GM18873 (cell line): ENCODE measurements around the gene CEP95.
"Not testable (repeated sequence)": the region's sequence is repeated elsewhere in the genome, so short reads cannot be mapped to it uniquely, and the experiment has no call there.

ENCODE experiments used
- ATAC-seq: cut with Tn5 transposase; IDR thresholded peaks from one replicate; pipeline ENCODE4 v1.9.1; 2021; ENCODE audit warnings: mild to moderate bottlenecking, moderate library complexity, moderate number of reproducible peaks; ENCODE audit not compliant: unreplicated experiment, low FRiP score

CEP95 gene

GRCh38 chr17:64494121-64494520, 12.7 kb upstream of the CEP95 start:
- no peak for ATAC-seq

DNA sequence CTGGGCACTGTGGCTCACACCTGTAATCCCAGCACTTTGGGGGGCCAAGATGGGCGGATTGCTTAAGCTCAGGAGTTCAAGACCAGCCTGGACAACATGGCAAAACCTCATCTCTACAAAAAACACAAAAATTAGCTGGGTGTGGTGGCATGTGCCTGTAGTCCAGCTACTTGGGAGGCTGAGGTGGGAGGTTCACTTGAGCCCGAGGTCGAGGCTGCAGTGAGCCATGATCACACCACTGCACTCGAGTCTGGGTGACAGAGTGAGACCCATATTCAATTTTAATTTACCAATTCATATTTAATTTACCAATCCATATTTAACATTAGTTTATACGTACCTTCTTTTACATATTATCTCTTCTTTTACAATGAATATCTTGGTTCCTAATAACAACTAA, 11.5 kb upstream of the CEP95 start:
- ATAC-seq: not testable (repeated sequence)

- ATAC-seq: no peak
Observed at GRCh38 chr17:64496348-64496785, 10.4 kb upstream of the CEP95 start.

- peak; percentile 80 for ATAC-seq
Observed at GRCh38 chr17:64496786-64497564, 9.8 kb upstream of the CEP95 start, which contains the start of gene POLG2. TSS of gene POLG2 (minus strand) at chr17:64497054. CDS start at chr17:64496968, 86 bp downstream.

DNA sequence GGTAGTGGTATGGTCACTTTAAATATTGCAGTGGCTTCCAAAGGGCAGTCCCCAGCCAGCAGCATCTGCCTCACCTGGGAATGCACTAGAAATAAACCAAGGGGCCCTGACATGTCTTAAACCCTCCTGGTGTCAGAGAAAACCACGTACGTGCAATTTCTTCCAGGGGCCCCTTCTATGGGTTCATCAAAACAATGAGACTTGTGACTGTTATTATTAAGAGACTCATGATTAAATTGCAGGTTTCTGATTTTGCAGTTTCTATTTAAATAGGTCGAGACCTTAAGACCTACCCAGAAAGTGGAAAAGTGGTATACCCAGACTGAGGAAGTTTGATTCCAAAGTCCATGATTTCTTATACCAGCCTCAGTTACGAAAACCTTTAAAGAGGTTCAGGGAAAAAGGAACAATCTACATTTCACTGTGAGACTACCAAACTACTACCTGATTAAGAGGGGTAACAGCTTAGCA, 9.2 kb upstream of the CEP95 start:
- no peak for ATAC-seq

GRCh38 chr17:64498308-64499203, 8.2 kb upstream of the CEP95 start:
- no peak for ATAC-seq

DNA sequence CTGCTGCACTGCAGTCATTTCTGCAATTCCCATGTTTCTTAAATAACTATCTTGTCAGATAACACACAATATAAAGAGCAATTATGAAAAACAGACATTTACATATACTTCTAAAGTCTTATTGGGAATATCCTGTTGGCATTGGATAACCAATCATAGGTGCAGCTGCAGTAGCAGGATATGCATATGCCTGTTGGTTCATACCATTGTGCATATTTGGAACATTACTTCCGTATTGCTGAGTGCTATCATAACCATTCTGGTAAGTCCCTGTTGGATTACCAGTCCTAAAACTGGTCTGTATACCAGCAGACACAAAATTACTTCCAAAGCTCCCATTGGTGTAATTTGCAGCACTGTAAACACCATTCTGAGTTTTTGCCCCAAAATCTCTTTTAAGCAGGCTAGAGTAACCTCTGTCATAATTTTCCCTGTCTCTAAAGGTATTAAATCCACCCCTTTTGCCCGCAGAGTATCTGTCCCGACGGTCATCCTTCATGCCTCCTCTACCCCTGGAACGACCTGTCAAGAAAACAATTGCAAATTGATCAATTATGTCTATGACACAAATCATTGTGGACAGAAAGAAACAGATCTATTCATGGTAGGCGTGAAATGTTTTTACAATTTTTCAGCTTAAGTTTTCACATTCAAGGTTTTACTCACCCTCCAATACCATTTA, 6.8 kb upstream of the CEP95 start:
- no peak for ATAC-seq

- ATAC-seq: no peak
Observed at GRCh38 chr17:64500487-64500859, 6.3 kb upstream of the CEP95 start.

- ATAC-seq: no peak
Observed at GRCh38 chr17:64500862-64501765, 5.7 kb upstream of the CEP95 start.

GRCh38 chr17:64502021-64502420, 4.8 kb upstream of the CEP95 start:
- ATAC-seq: no peak

DNA sequence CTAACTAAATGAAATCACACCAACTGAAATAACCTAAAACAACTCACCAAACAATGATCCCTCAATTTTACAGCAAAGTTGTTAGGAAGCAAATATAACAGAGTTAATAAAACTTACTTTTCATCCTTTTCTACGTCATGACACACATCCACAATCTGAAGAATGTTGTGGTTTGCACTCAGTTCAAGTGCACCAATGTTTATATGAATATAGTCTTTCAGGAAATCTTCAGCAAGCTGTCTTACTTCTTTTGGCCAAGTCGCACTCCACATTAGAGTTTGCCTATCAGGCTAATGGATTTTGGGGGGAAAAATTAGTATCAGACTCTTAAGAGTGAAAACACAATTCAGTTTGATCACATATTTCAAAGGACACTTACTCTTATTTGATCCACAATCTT, 4.0 kb upstream of the CEP95 start:
- no peak for ATAC-seq

DNA sequence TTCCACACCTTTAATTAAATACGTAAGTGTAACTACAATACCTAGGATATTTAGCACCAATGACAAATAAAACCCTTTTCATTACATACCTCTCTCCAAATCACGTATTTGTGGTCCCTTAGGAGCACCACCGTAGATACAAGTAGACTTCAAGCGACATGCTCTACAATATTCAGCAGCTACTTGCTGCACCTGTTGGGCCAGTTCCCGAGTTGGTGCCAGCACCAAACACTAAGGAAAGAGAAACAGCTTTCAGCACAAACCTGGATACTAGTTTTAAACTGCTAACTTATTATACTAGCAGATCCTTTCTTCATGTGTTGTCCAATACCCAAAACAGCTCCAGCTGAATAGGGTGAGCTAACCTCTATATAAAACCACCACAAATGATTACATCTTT, 3.4 kb upstream of the CEP95 start:
- no peak for ATAC-seq

DNA sequence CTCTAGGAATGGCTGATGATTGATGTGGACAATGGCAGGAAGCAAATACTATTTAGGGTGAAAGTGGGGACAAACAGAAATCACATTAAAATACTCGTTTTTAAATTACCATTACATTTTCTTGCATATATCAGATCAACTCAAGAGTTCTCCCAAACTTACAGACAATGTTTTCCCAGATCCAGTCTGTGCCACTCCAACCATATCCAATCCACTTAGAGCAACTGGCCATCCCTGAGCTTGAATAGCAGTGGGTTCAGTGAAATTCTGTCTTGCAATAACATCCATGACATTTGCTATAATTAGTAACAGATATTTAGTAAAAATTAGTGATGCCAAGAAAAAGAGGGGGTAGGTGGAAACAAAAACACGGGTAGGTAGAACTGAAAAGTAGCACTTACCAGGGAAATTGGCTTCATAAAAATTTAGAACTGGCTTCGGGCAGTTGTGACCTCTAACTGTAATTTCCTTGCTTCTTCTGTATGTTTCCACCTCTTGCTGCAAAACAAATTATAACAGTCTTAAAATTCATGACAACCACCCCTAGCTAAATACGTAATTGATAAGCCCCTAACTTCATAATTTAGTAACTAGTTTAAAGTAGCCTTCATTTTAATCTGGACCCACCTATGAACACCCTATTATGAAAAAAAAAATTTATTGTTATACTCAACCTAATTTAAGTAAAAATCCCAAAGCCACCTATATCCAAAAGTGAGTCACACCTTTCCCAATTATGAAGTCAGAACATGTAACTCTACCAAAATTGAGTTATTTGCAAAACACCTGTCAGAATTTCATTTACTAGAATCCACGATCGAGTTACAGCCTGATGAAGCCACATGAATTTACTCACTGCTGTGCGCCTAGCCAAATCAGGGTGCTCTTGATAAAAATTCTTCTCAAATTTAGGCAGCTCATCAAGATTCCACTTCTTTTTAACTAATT, 2.7 kb upstream of the CEP95 start:
- ATAC-seq: no peak

DNA sequence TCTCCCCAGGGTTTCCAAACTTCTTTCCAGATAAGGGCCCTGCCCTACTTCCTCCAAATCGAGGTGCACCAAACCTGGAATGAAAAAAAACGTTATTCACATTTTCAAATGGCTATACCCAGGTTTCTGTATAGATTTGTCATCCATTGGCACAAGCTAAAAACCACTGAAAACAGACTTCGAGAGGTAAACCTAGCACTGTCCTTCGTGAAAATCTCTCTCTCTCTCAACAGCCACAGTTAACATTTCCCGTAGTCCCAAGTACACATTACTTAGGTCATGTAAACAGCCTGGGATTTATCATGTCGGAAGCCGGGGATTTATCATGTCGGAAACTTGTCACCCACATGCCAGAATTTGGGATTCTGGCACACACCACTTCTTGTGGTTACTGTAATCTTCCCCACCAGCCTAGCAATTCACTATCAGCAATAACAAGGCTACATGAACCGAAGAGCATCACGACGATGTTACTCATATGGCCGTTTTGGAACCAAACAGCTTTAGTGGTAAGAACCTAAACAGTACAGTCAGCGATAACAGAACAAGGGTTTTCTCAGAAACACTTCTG, 1.9 kb upstream of the CEP95 start:
- no peak for ATAC-seq

DNA sequence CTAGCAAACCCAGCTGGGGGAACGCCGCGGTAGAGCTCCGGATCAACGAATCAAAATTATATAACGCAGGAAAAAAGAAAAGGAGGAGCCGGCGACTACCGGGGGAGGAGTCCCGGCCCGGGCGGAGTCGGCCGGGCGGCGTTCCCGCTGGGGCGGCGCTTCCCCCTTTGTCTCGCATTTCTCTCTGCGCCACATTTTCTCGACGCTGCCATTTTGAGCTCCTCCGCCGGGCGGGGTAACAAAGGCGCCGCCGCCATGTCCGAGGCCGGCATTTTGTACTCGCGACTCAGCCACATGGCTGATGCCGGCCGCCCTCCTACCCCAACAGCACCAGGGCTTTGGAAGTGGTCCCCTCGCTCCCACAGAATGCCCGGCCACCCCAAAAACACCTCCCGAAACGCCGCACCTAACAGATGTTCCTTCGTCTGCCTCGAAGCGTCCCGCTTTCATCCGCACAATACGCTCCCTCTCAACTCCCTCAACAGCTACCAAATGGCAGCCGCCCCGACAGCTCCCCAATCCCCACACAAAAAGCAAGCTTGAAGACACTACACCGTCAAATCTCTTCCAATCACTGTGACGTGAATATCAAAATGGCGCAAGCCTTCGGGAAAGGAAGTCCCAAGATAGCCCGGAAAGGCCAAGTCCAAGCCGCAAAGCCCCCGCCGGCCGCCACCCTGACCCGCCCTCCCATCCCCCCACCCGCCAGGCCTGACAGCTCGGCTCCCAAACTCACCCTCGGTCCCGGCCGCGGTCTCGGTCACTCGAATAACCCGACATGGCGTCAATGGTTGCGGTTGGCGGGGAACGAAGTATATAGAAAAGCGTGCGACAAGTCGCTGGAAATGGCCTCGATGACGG, 1.2 kb upstream of the CEP95 start:
- peak; percentile 0 for ATAC-seq

DNA sequence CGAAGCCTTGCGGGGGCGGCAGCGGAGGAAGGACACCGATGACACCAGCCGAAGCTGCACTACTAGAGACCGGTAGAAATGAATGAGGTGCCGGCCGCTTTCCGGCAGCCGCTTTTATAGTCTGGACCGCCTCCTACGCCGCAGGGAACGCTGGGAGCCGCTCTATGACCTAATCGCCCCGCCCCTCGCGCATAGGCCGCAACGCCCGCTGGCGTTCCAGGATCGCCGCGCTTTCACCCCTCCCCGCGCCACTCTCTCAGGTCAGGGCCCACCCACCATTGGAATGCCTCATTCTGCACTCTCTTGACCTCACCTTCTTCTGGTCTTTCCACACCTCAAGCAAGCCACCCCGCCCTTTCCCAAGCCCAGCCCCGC, 589 bp upstream of the CEP95 start, which contains the start of gene DDX5:
TSS of gene DDX5 (minus strand) at position 89 of the 375 bp plus-strand sequence. CDS start 170 bp downstream, outside the sequence.
- peak; percentile 50 for ATAC-seq

DNA sequence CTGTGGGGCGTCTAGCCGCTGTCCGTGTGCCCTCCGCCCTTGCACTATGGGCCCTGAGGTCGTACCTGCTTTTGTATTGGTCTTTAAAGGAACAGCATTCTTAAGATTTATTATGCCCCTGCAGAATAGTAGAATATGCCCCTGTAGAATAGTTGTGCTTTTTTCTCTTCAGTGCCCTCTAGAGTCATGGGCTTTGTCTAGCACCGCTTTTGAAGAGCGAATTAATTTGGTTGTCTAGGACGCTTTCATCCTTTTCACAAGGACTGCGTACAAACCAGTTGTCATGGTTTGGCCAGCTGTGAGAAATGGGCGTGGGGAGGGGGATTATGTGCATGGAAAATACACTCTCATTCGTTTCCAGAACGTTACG, 621 bp downstream of the CEP95 start:
- no peak for ATAC-seq
